SK-N-SH treated with all-trans-retinoic acid at 6 μM for 48 hours (cell line): Measurements from ENCODE around the gene CLCN1.

Experiments used
- ARNTL ChIP-seq: fragments of 450-650 bp; formaldehyde crosslinking; IDR thresholded peaks from 2 replicates; pipeline ENCODE4 v1.5.0; 2020; ENCODE audit warnings: low read depth, mild to moderate bottlenecking, moderate library complexity, borderline replicate concordance
- CREB5 ChIP-seq: fragments of 250-450 bp; sonication (Bioruptor Pico); IDR thresholded peaks from 2 replicates; pipeline ENCODE4 v1.5.1; 2020; ENCODE audit warnings: low read depth, mild to moderate bottlenecking, moderate library complexity
- PATZ1 ChIP-seq: fragments of 250-450 bp; sonication (Bioruptor Pico); IDR thresholded peaks from 2 replicates; pipeline ENCODE4 v1.8.0; 2020; ENCODE audit warnings: mild to moderate bottlenecking, moderate library complexity, borderline replicate concordance
- TCF4 ChIP-seq: fragments of 250-450 bp; sonication (Bioruptor Pico); IDR thresholded peaks from 2 replicates; pipeline ENCODE4 v1.8.0; 2021; ENCODE audit warnings: mild to moderate bottlenecking, moderate library complexity, borderline replicate concordance
- ZFP3 ChIP-seq: fragments of 250-450 bp; sonication (Bioruptor Pico); IDR thresholded peaks from 2 replicates; pipeline ENCODE4 v1.5.0; 2020; ENCODE audit warnings: mild to moderate bottlenecking, moderate library complexity
- ZFP30 ChIP-seq: fragments of 450-650 bp; formaldehyde crosslinking; IDR thresholded peaks from 2 replicates; pipeline ENCODE4 v1.5.0; 2022; ENCODE audit warnings: mild to moderate bottlenecking, moderate library complexity
- ZNF70 ChIP-seq: fragments of 450-650 bp; formaldehyde crosslinking; IDR thresholded peaks from 2 replicates; pipeline ENCODE4 v1.5.0; 2020; ENCODE audit warnings: mild to moderate bottlenecking, moderate library complexity

GRCh38 chr7:143351574-143351973 lies 35.7 kb downstream of the CLCN1 start:
- TF ChIP-seq TCF4 (CRISPR knock-in tag) = no peak
- no peak for TF ChIP-seq ZFP3 (CRISPR knock-in tag)
- TF ChIP-seq PATZ1 = no peak
- TF ChIP-seq ZNF70 (CRISPR knock-in tag) = no peak
- TF ChIP-seq ARNTL (CRISPR knock-in tag) = no peak
- TF ChIP-seq CREB5 (CRISPR knock-in tag) = no peak
- no peak for TF ChIP-seq ZFP30 (CRISPR knock-in tag)
